Neural cell (in vitro differentiated cells): ENCODE data around the gene ATF2. TPM values are rescaled to one million over a fixed set of nuclear protein-coding genes. Genes with fewer than 3 reads are reported as not detected.

Experiments
- H2AFZ ChIP-seq: fragments of 200-600, 300-800 bp; sonication (generic), shearing (Covaris generic); 2 replicates; pipeline ENCODE4 v1.6.0; 2014; ENCODE audit warnings: low read depth, mild to moderate bottlenecking, antibody characterized with exemption, low read length, moderate library complexity
- H3F3A ChIP-seq: fragments of 200-600 bp; shearing (Covaris generic); 2 replicates; pipeline ENCODE4 v1.6.1; 2016; ENCODE audit warnings: mild to moderate bottlenecking, moderate library complexity, mixed read lengths, antibody characterized with exemption, low read length; ENCODE audit not compliant: insufficient read depth, poor library complexity, severe bottlenecking
- H3K27ac ChIP-seq: fragments of 200-600, 300-800 bp; sonication (generic), shearing (Covaris generic); 2 replicates; pipeline ENCODE4 v1.5.1; 2014; ENCODE audit warnings: mild to moderate bottlenecking, low read length, moderate library complexity
- H3K27me3 ChIP-seq: fragments of 300-800, 200-600 bp; sonication (generic), shearing (Covaris generic); 2 replicates; pipeline ENCODE4 v1.6.0; 2014; ENCODE audit warnings: mild to moderate bottlenecking, low read depth, low read length, moderate library complexity; ENCODE audit not compliant: insufficient read depth
- H3K36me3 ChIP-seq: fragments of 300-800, 200-600 bp; sonication (generic), shearing (Covaris generic); 2 replicates; pipeline ENCODE4 v1.5.1; 2014; ENCODE audit warnings: mild to moderate bottlenecking, antibody characterized with exemption, low read length, moderate library complexity; ENCODE audit not compliant: insufficient read depth
- H3K4me2 ChIP-seq: fragments of 300-800, 200-600 bp; sonication (generic), shearing (Covaris generic); 2 replicates; pipeline ENCODE4 v1.6.0; 2014; ENCODE audit warnings: mild to moderate bottlenecking, low read length
- H3K4me3 ChIP-seq: fragments of 300-800, 200-600 bp; sonication (generic), shearing (Covaris generic); 2 replicates; pipeline ENCODE4 v1.5.1; 2014; ENCODE audit warnings: mild to moderate bottlenecking, low read length, moderate library complexity
- H3K79me2 ChIP-seq: fragments of 200-600 bp; shearing (Covaris generic); replicated peaks from 2 replicates; pipeline ENCODE4 v1.6.0; 2014; ENCODE audit warnings: mild to moderate bottlenecking, low read length, moderate library complexity; ENCODE audit not compliant: insufficient read depth
- H3K9ac ChIP-seq: fragments of 300-800, 200-600 bp; sonication (generic), shearing (Covaris generic); 2 replicates; pipeline ENCODE4 v1.6.1; 2016; ENCODE audit warnings: mild to moderate bottlenecking, low read length, mixed read lengths
- H3K9me2 ChIP-seq: fragments of 200-600 bp; shearing (Covaris generic); 2 replicates; pipeline ENCODE4 v1.6.1; 2016; ENCODE audit warnings: mild to moderate bottlenecking, low read length, mixed read lengths; ENCODE audit not compliant: insufficient read depth
- H3K9me3 ChIP-seq: fragments of 200-600, 300-800 bp; sonication (generic), shearing (Covaris generic); 2 replicates; pipeline ENCODE4 v1.6.1; 2016; ENCODE audit warnings: mild to moderate bottlenecking, mixed run types, low read length, moderate library complexity, mixed read lengths
- H4K20me1 ChIP-seq: fragments of 200-600 bp; shearing (Covaris generic); 2 replicates; pipeline ENCODE4 v1.6.1; 2016; ENCODE audit warnings: mild to moderate bottlenecking, mixed run types; ENCODE audit not compliant: insufficient read depth
- EP300 ChIP-seq: fragments of 450-650 bp; conservative IDR thresholded peaks from 2 replicates; pipeline ENCODE4 v1.6.1; 2014; ENCODE audit warnings: antibody characterized with exemption, mild to moderate bottlenecking, moderate library complexity; ENCODE audit not compliant: poor library complexity, severe bottlenecking
- EZH2 ChIP-seq: fragments of 200-600, 300-800 bp; shearing (Covaris generic), sonication (generic); IDR thresholded peaks from 2 replicates; pipeline ENCODE4 v1.6.1; 2014; ENCODE audit warnings: antibody characterized with exemption, low read length, borderline replicate concordance, mild to moderate bottlenecking; ENCODE audit not compliant: insufficient read depth, poor library complexity, severe bottlenecking
- MXI1 ChIP-seq: fragments of 450-650 bp; conservative IDR thresholded peaks from 2 replicates; pipeline ENCODE4 v1.6.1; 2014; ENCODE audit warnings: antibody characterized with exemption, mild to moderate bottlenecking; ENCODE audit not compliant: poor library complexity, severe bottlenecking
- POLR2AphosphoS5 ChIP-seq: IDR thresholded peaks from 2 replicates; pipeline ENCODE4 v1.6.1; 2012
- RAD21 ChIP-seq: fragments of 450-650 bp; conservative IDR thresholded peaks from 2 replicates; pipeline ENCODE4 v1.6.1; 2014; ENCODE audit warnings: antibody characterized with exemption, mild to moderate bottlenecking, moderate library complexity
- SMC3 ChIP-seq: fragments of 450-650 bp; conservative IDR thresholded peaks from 2 replicates; pipeline ENCODE4 v1.6.1; 2014; ENCODE audit warnings: antibody characterized with exemption, mild to moderate bottlenecking, moderate library complexity; ENCODE audit not compliant: poor library complexity
- TAF1 ChIP-seq: IDR thresholded peaks from 2 replicates; pipeline ENCODE4 v1.6.1; 2012; ENCODE audit warnings: low read depth
- polyA plus RNA-seq: library from polyadenylated mRNA; depleted of rRNA; stranded (reverse); fragments of >200 nt; gene quantifications from 2 replicates; pipeline ENCODE4 v1.2.3, GENCODE V29; 2014
- TF ChIP-seq, protein P1 (sequence below): fragments of 450-650 bp; IDR thresholded peaks from 2 replicates; pipeline ENCODE4 v1.5.1; 2014; ENCODE audit warnings: antibody characterized with exemption, mild to moderate bottlenecking, moderate library complexity; ENCODE audit not compliant: poor library complexity, severe bottlenecking
- TF ChIP-seq, protein P2 (sequence below): IDR thresholded peaks from 2 replicates; pipeline ENCODE4 v1.6.1; 2012; ENCODE audit warnings: borderline replicate concordance

ATF2 gene
- polyA plus RNA-seq, 1 donor from 2014 or later = 93.4 TPM

DNA sequence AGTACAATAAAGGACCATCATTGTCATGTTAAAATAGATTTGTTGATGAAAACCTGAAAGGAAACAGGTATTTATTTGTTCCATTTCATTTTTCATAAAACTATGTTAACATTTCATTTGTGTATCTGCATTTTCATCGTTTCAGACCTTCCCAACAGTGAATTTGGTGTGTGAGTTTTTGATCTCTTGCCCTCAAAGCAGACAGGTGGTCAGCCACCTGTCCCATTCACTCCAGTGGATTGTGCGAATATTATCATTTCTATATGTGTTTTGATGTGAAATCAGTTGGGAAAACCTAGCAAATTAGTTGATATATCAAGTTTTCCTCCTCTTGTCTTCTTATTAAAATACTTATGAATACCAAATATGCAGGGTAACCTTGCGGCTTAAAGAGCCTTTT lies 38.9 kb upstream of the ATF2 start:
- Histone ChIP-seq H3K4me3 (no peak overlapping the region), H3K9ac (no peak overlapping the region), H3K27ac (no peak overlapping the region), H2AFZ (no peak overlapping the region), H4K20me1 (no peaks in the 10 kb centered on the region), H3K36me3 (no peaks in the 10 kb centered on the region), H3K4me2 (no peak overlapping the region), H3K27me3 (no peaks in the 10 kb centered on the region), H3K9me3 (no peaks in the 10 kb centered on the region), H3K79me2 (no peaks in the 10 kb centered on the region), H3F3A (no peaks in the 10 kb centered on the region), H3K9me2 (no peaks in the 10 kb centered on the region)
- TF ChIP-seq SMC3 (no peak), POLR2AphosphoS5 (no peak), EP300 (no peak), MXI1 (no peak), EZH2 (no peak), RAD21 (no peak), TAF1 (no peak)
- TF ChIP-seq, protein P1, sequence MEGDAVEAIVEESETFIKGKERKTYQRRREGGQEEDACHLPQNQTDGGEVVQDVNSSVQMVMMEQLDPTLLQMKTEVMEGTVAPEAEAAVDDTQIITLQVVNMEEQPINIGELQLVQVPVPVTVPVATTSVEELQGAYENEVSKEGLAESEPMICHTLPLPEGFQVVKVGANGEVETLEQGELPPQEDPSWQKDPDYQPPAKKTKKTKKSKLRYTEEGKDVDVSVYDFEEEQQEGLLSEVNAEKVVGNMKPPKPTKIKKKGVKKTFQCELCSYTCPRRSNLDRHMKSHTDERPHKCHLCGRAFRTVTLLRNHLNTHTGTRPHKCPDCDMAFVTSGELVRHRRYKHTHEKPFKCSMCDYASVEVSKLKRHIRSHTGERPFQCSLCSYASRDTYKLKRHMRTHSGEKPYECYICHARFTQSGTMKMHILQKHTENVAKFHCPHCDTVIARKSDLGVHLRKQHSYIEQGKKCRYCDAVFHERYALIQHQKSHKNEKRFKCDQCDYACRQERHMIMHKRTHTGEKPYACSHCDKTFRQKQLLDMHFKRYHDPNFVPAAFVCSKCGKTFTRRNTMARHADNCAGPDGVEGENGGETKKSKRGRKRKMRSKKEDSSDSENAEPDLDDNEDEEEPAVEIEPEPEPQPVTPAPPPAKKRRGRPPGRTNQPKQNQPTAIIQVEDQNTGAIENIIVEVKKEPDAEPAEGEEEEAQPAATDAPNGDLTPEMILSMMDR = no peak
- TF ChIP-seq, protein P2, sequence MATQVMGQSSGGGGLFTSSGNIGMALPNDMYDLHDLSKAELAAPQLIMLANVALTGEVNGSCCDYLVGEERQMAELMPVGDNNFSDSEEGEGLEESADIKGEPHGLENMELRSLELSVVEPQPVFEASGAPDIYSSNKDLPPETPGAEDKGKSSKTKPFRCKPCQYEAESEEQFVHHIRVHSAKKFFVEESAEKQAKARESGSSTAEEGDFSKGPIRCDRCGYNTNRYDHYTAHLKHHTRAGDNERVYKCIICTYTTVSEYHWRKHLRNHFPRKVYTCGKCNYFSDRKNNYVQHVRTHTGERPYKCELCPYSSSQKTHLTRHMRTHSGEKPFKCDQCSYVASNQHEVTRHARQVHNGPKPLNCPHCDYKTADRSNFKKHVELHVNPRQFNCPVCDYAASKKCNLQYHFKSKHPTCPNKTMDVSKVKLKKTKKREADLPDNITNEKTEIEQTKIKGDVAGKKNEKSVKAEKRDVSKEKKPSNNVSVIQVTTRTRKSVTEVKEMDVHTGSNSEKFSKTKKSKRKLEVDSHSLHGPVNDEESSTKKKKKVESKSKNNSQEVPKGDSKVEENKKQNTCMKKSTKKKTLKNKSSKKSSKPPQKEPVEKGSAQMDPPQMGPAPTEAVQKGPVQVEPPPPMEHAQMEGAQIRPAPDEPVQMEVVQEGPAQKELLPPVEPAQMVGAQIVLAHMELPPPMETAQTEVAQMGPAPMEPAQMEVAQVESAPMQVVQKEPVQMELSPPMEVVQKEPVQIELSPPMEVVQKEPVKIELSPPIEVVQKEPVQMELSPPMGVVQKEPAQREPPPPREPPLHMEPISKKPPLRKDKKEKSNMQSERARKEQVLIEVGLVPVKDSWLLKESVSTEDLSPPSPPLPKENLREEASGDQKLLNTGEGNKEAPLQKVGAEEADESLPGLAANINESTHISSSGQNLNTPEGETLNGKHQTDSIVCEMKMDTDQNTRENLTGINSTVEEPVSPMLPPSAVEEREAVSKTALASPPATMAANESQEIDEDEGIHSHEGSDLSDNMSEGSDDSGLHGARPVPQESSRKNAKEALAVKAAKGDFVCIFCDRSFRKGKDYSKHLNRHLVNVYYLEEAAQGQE = no peak

DNA sequence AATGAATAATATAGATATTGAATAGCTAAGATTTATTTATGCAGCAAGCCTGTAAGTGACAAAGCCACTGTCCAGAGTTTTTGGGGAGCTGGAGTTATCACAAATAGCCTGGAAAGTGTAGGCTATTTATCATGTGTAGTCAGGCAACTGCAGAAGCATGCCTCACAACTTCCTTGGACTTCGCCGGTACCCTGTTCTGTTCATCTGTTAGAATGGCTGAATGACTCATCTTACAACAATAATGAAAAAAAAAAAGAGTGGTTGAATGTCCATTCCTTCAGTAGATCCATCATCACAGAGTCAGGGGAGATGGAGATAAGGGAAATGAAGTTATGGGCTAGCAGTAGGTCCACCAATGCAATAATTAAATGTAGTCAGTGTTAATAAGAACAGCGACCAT lies 37.5 kb upstream of the ATF2 start:
- Histone ChIP-seq H3K27ac (no peak overlapping the region), H2AFZ (no peak overlapping the region), H3F3A (no peaks in the 10 kb centered on the region), H3K27me3 (no peaks in the 10 kb centered on the region), H3K9me3 (no peaks in the 10 kb centered on the region), H3K4me2 (no peak overlapping the region), H3K9me2 (no peaks in the 10 kb centered on the region), H4K20me1 (no peaks in the 10 kb centered on the region), H3K9ac (no peak overlapping the region), H3K36me3 (no peaks in the 10 kb centered on the region), H3K4me3 (no peak overlapping the region), H3K79me2 (no peaks in the 10 kb centered on the region)
- TF ChIP-seq EZH2 = no peak
- TF ChIP-seq RAD21 = no peak
- TF ChIP-seq MXI1 = no peak
- TF ChIP-seq, protein P1 = no peak
- TF ChIP-seq EP300 = no peak
- no peak for TF ChIP-seq TAF1
- no peak for TF ChIP-seq POLR2AphosphoS5
- TF ChIP-seq SMC3 = no peak
- TF ChIP-seq, protein P2 = no peak
